Thyroid gland (tissue), 4 donors: Measurements from ENCODE around the gene LGALS7B.

ENCODE experiments used
- POLR2A ChIP-seq, 2 donors: fragments of 450-650 bp; IDR thresholded peaks; one replicate each; pipeline ENCODE4 v1.6.1; 2017; ENCODE audit warnings: antibody characterized with exemption in 2 of 2, mild to moderate bottlenecking in 2 of 2, moderate library complexity in 1 of 2
- TF ChIP-seq, protein P1 (sequence below), 6 experiments: fragments of 200-600 bp in 3 of 6; fragments of 450-650 bp in 3 of 6; sonication (generic) in 3 of 6; IDR thresholded peaks; one replicate each; pipeline ENCODE4 v1.5.1; 2016 to 2019; ENCODE audit warnings: antibody characterized with exemption in 6 of 6, mild to moderate bottlenecking in 2 of 6, inconsistent platforms in 1 of 6, moderate library complexity in 1 of 6

DNA sequence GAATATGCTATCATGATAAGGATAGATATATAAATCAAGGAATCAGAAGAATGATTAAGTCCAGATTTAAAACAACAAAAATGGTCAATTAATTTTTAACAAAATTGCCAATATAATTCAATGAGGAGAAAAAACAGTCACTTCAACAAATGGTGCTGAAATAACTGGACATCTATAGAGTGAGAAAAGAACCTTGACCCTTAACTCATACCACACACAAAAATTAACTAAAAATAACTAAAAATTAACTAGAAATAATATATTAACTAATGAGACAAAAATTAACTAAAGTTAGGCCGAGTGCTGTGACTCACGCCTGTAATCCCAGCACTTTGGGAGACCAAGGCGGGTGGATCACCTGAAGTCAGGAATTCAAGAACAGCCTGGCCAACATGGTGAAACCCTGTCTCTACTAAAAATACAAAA is 25.2 kb upstream of the LGALS7B start:
- TF ChIP-seq POLR2A (IDR thresholded peaks at IDR 0.05): no peak
- TF ChIP-seq, protein P1, sequence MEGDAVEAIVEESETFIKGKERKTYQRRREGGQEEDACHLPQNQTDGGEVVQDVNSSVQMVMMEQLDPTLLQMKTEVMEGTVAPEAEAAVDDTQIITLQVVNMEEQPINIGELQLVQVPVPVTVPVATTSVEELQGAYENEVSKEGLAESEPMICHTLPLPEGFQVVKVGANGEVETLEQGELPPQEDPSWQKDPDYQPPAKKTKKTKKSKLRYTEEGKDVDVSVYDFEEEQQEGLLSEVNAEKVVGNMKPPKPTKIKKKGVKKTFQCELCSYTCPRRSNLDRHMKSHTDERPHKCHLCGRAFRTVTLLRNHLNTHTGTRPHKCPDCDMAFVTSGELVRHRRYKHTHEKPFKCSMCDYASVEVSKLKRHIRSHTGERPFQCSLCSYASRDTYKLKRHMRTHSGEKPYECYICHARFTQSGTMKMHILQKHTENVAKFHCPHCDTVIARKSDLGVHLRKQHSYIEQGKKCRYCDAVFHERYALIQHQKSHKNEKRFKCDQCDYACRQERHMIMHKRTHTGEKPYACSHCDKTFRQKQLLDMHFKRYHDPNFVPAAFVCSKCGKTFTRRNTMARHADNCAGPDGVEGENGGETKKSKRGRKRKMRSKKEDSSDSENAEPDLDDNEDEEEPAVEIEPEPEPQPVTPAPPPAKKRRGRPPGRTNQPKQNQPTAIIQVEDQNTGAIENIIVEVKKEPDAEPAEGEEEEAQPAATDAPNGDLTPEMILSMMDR (IDR thresholded peaks at IDR 0.05): no peak
